Natural killer cell treated with Interleukin-12 subunit alpha and Interleukin-12 subunit beta and Interleukin-15 and Interleukin-18, amount 100 ng/mL, for 72 hours (primary cell): ENCODE measurements around the gene LBP. TPM values are rescaled to one million over a fixed set of nuclear protein-coding genes. Genes with fewer than 3 reads are reported as not detected.
"Not testable (repeated sequence)": the region's sequence is repeated elsewhere in the genome, so short reads cannot be mapped to it uniquely, and the experiment has no call there.

Experiments
- ATAC-seq, 2 donors: fragments of 150-1000 bp; cut with Tn5 transposase in 1 of 2; sonication (Bioruptor Pico), chemical (Tn5 transposase) in 1 of 2; 2 replicates each; pipeline ENCODE4 v1.10.0; 2021
- DNase-seq: peaks from one replicate; pipeline ENCODE4 v3.0.0; 2022; ENCODE audit warnings: low spot score
- H3K27ac Mint-ChIP-seq, 2 donors: 1 replicate in 1 of 2; 2 replicates in 1 of 2; pipeline ENCODE4 v1.8.0; 2022; ENCODE audit warnings: mixed read lengths in 2 of 2, mild to moderate bottlenecking in 1 of 2, moderate library complexity in 1 of 2
- H3K27me3 Mint-ChIP-seq, 2 donors: 1 replicate in 1 of 2; 2 replicates in 1 of 2; pipeline ENCODE4 v1.8.0; 2022; ENCODE audit warnings: mixed read lengths in 2 of 2
- H3K36me3 Mint-ChIP-seq: one replicate; pipeline ENCODE4 v1.8.0; 2022; ENCODE audit warnings: mixed read lengths
- H3K4me1 Mint-ChIP-seq, 2 donors: 1 replicate in 1 of 2; 2 replicates in 1 of 2; pipeline ENCODE4 v1.8.0; 2022; ENCODE audit warnings: low read depth in 2 of 2, mixed read lengths in 2 of 2, mild to moderate bottlenecking in 1 of 2
- H3K4me3 Mint-ChIP-seq: one replicate; pipeline ENCODE4 v1.8.0; 2022; ENCODE audit warnings: mixed read lengths
- H3K9me3 Mint-ChIP-seq: 2 replicates; pipeline ENCODE4 v1.8.0; 2022; ENCODE audit warnings: mixed read lengths
- total RNA-seq, 2 donors: library from RNA; stranded (reverse); gene quantifications; one replicate each; pipeline ENCODE4 v1.2.3, GENCODE V29; 2022

The LBP gene
- total RNA-seq, 2 donors from 2014 or later: not detected

DNA sequence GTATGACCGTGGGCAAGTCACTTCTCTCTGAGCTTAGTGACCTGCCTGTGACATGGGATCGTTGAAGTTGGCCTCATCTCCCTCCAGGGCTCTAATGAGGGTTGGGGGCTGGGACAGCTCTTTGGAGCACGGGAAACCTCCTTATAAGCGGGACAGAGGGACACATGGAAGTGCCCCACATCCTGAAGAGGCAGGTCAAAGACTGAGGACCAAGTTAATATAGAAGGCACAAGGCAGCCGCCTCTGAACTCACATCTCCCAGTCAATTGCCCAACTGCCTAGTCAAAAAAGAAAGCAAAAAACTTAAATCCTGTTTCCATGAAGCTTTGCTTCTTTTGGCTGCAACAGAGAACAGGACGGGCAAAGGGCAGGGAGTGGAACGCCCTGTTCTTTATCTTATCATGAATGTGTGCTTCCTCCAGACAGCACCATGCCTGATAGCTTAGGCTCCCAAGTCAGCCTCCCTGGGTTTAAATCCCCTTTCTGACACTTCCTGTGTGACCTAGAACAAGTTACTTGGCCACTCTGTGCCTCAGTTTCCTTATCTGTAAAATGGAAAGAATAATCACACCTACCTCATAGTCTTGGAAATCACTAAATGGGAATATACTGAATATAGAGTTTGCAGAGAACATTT lies 27.1 kb downstream of the LBP start:
- no peaks in the 10 kb centered on the region for H3K9me3 Mint-ChIP-seq
- DNase-seq (no peak), ATAC-seq (no peak)
- H3K36me3 Mint-ChIP-seq: no peaks in the 10 kb centered on the region
- no peak overlapping the region for H3K4me3 Mint-ChIP-seq
- H3K27ac Mint-ChIP-seq: no peak overlapping the region
- no peaks in the 10 kb centered on the region for H3K4me1 Mint-ChIP-seq
- peaks cover 13 to 20% of the 10 kb centered on the region in 2 donors for H3K27me3 Mint-ChIP-seq

DNA sequence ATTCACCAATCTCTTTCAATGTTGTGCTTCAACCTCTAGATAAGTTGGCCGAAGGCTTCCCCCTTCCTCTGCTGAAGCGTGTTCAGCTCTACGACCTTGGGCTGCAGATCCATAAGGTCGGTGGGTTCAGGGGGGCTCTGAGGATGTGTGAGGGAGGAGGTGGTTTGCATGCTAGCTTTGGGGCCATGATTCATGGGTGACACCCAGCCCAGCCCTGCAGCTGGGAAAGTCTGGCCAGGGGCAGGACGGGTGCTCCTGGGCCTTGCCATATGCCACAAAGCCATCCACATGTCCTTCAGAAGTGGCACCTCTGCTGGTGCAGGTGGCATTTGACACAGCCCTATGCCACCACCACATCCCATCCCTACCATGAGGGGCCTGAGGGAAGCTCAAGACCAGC lies 27.6 kb downstream of the LBP start:
- ATAC-seq (peak in 1 of 2 donors; percentile 33), DNase-seq (no peak)
- H3K27ac Mint-ChIP-seq: no peak overlapping the region
- H3K9me3 Mint-ChIP-seq: no peaks in the 10 kb centered on the region
- H3K36me3 Mint-ChIP-seq: no peaks in the 10 kb centered on the region
- H3K4me1 Mint-ChIP-seq: no peaks in the 10 kb centered on the region
- H3K27me3 Mint-ChIP-seq: peaks cover 13 to 19% of the 10 kb centered on the region in 2 donors
- no peak overlapping the region for H3K4me3 Mint-ChIP-seq

DNA sequence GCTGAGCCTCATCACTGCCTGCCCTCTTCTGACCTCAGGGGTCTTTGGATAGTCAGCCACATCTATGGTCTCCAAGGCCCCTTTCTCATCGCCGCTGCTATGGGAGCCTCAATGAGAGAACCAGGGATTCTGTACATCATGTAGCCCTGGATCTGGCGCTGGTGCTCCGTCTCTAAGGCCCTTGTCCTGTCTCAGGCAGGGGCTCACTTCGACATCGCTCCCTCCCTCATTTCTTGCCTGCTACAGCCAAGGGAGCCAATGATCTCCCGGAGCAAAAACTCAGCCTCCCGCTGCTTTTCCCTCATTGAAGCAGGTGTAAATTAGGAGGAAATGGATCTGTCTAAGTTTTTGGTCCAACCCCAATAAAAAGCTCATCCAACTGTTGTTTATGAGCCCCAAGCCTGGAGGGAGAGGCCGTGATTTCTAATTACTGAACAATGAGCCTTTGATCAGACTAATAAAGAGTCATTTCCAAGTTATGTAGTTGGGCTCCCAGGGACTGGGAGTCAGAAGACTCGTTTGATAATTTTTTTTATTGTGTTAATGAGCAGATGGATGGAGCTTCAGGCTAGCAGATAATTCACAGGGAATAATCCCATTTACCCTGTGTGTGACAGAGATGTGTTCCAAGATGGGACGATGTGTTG lies 30.9 kb downstream of the LBP start:
- H3K27me3 Mint-ChIP-seq: peaks cover 8 to 10% of the 10 kb centered on the region in 2 donors
- no peak overlapping the region for H3K27ac Mint-ChIP-seq
- H3K9me3 Mint-ChIP-seq: no peaks in the 10 kb centered on the region
- no peaks in the 10 kb centered on the region for H3K36me3 Mint-ChIP-seq
- DNase-seq (no peak), ATAC-seq (no peak)
- H3K4me3 Mint-ChIP-seq: no peak overlapping the region
- no peaks in the 10 kb centered on the region for H3K4me1 Mint-ChIP-seq

DNA sequence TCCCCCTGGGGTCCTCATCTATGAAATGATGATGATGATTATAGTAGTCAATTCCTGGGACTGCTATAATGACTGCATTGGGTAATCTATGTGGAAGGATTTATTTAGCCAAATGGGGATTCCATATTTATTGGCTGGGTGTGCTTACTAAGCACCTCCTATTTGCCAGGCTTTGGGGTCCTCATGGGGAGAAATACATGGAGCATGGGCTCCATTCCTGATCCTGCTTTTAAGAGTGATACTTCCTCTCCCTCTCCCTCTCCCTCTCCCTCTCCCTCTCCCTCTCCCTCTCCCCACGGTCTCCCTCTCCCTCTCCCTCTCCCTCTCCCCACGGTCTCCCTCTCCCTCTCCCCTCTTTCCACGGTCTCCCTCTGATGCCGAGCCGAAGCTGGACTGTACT lies 31.6 kb downstream of the LBP start:
- H3K36me3 Mint-ChIP-seq, ATAC-seq, H3K4me1 Mint-ChIP-seq, DNase-seq, H3K4me3 Mint-ChIP-seq, H3K27ac Mint-ChIP-seq, H3K9me3 Mint-ChIP-seq: not testable (repeated sequence)
- peaks cover 6 to 12% of the 10 kb centered on the region in 2 donors for H3K27me3 Mint-ChIP-seq

DNA sequence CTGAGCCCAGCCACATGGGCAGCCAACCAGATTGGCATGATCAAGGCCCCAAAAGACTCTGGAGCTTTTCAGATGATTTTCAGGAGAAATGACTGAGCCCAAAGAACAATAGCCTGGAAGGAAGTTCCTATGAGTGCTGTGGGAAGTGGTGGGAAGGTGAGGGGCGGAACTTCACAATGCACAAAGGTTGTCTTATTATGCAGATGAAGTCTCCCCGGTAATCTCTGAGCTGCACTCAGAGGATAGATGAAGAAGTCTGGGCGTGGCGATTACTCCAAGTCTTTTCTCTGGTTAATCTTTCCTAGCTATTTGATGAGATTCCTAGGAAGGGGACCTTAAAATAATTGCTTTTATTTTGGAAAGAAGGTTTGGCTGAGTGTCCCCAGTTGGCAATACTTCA lies 36.9 kb downstream of the LBP start:
- no peak for DNase-seq
- H3K4me3 Mint-ChIP-seq: no peak overlapping the region
- H3K4me1 Mint-ChIP-seq: no peaks in the 10 kb centered on the region
- no peaks in the 10 kb centered on the region for H3K36me3 Mint-ChIP-seq
- no peak overlapping the region for H3K27ac Mint-ChIP-seq
- H3K9me3 Mint-ChIP-seq: no peaks in the 10 kb centered on the region
- no peak for ATAC-seq
- peaks cover 23 to 38% of the 10 kb centered on the region in 2 donors for H3K27me3 Mint-ChIP-seq

DNA sequence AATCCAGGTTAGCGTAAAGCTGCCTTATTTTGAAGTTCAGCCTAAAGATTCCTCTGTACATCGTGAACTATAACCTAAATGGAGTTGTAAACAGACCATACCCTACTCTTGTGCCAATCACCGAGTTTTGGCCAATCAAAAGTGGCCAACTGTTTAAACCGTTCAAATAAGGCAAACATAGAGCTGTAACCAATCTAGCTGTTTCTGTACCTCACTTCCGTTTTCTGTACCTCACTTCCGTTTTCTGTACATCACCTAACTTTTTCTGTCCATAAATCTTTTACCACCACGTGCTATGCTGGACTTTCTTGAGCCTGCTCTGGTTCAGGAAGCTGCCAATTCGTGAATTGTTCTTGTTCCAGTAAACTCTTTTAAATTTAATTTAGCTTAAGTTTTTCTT lies 39.7 kb downstream of the LBP start:
- Mint-ChIP-seq H3K36me3 (no peaks in the 10 kb centered on the region), H3K4me1 (no peaks in the 10 kb centered on the region)
- ATAC-seq: no peak

DNA sequence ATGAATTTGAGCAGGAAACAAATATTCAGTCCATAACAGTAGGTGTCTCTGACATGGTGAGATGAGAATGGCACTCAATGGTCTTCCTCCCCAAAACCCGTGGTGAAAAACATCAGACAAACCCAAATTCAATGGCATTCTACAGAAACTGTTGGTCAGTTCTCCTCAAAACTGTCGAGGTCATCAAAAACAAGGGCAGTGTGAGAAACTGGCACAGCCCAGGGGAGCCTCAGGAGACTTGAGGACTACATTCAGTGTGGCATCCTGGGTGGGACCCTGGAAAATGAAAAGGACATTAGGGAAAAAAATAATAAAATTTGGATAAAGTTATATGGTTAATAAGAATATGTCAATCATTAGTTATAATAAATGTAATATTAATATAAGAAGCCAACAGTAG lies 40.6 kb downstream of the LBP start:
- Mint-ChIP-seq H3K36me3 (no peaks in the 10 kb centered on the region), H3K9me3 (no peaks in the 10 kb centered on the region), H3K4me3 (no peak overlapping the region), H3K4me1 (no peaks in the 10 kb centered on the region), H3K27ac (no peak overlapping the region), H3K27me3 (peaks cover 22 to 36% of the 10 kb centered on the region in 2 donors)
- ATAC-seq: no peak
- DNase-seq: no peak

More for the DNA sequence above, 39.7 kb downstream of the LBP start:
- no peak for DNase-seq
- H3K9me3 Mint-ChIP-seq: no peaks in the 10 kb centered on the region
- peaks cover 24 to 38% of the 10 kb centered on the region in 2 donors for H3K27me3 Mint-ChIP-seq
- no peak overlapping the region for H3K4me3 Mint-ChIP-seq
- H3K27ac Mint-ChIP-seq: no peak overlapping the region

DNA sequence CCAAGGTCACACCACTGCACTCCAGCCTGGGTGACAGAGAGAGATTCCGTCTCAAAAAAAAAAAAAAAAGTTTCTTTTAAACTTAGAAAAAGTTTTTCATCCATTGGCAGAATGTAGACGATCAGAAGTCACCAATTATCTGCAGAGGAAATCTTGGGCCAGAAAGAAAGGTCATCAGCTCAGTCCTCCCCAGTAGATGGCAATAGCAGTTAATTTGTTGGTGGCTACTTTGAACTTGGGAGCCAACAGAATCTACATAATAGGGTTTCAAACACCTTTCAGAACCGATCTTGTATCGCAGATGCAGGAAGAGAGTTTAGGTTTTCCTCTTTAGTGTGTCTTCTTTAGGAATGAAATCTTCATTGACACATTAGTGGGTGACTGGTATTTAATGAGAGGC lies 41.7 kb downstream of the LBP start:
- Mint-ChIP-seq H3K36me3 (no peaks in the 10 kb centered on the region), H3K4me3 (no peak overlapping the region), H3K27me3 (peaks cover 20 to 25% of the 10 kb centered on the region in 2 donors), H3K9me3 (no peaks in the 10 kb centered on the region), H3K4me1 (no peaks in the 10 kb centered on the region), H3K27ac (no peak overlapping the region)
- DNase-seq (no peak), ATAC-seq (no peak)

DNA sequence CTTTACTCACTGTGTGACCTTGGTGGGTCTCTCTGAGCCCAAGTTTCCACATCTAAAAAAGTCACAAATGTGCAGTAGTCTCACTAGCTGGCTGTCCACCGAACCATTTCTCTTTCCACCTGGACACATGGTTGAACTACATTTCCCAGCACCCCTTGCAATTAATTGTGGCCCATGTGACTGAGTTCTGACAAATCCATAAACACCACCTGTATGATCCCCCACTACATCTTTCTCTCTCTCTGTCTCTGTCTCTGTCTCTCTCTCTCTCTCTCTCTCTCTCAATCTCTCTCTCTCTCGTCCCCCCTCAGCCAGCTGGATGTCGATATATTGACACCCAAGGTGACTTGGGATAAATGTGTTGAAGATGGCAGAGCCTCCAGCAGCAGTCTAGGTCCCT lies 46.1 kb downstream of the LBP start:
- DNase-seq (no peak), ATAC-seq (no peak)
- Mint-ChIP-seq H3K4me3 (no peak overlapping the region), H3K27ac (no peak overlapping the region), H3K36me3 (no peaks in the 10 kb centered on the region), H3K4me1 (no peaks in the 10 kb centered on the region), H3K9me3 (no peaks in the 10 kb centered on the region), H3K27me3 (peaks cover 0 to 12% of the 10 kb centered on the region in 2 donors)

DNA sequence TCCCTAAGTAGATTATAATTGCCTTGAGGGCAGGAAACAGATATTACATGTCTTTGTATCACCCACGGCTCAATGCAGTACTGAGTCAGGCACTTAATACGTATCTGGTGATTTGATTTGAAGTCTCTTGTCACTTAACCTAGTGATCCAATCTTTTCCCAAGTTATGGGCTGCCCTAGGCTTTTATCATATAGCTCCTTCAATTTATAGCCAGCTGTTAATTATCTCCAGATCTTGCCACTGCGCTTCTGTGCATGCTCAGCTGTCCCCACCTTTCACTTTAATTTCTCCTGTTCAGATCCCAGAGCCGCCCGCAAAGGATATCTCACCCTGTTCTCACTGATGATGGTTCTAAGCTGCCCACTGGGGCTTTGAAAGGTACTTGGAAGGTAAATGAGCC lies 47.0 kb downstream of the LBP start:
- no peaks in the 10 kb centered on the region for H3K9me3 Mint-ChIP-seq
- ATAC-seq: no peak
- no peak overlapping the region for H3K27ac Mint-ChIP-seq

DNA sequence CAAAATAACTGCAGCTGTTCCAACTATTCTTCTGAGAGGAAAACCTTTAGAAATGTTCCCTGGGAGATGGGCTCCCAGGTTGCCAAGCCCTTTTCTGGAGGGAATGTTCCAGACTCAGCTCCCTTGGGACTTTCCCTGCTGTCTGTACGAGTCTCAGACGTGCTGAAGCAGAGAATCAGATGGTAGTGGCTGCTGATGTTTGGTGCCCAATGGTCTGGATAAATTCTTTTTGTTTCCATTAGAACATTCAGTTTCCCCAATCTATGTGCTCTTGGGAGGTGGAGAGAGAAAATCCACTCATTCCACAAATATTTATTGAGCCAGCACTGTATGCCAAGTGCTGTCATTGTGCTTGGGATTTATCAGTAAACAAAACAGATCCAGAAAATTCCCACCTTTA lies 48.9 kb downstream of the LBP start:
- H3K9me3 Mint-ChIP-seq: no peaks in the 10 kb centered on the region
- ATAC-seq (no peak), DNase-seq (no peak)
- no peaks in the 10 kb centered on the region for H3K36me3 Mint-ChIP-seq
- no peak overlapping the region for H3K27ac Mint-ChIP-seq
- H3K4me1 Mint-ChIP-seq: no peaks in the 10 kb centered on the region
- H3K4me3 Mint-ChIP-seq: no peak overlapping the region
- peaks cover 0 to 12% of the 10 kb centered on the region in 2 donors for H3K27me3 Mint-ChIP-seq

More for the DNA sequence above, 47.0 kb downstream of the LBP start:
- DNase-seq: no peak
- H3K4me3 Mint-ChIP-seq: no peak overlapping the region
- H3K36me3 Mint-ChIP-seq: no peaks in the 10 kb centered on the region
- no peaks in the 10 kb centered on the region for H3K4me1 Mint-ChIP-seq
- H3K27me3 Mint-ChIP-seq: peaks cover 0 to 12% of the 10 kb centered on the region in 2 donors

DNA sequence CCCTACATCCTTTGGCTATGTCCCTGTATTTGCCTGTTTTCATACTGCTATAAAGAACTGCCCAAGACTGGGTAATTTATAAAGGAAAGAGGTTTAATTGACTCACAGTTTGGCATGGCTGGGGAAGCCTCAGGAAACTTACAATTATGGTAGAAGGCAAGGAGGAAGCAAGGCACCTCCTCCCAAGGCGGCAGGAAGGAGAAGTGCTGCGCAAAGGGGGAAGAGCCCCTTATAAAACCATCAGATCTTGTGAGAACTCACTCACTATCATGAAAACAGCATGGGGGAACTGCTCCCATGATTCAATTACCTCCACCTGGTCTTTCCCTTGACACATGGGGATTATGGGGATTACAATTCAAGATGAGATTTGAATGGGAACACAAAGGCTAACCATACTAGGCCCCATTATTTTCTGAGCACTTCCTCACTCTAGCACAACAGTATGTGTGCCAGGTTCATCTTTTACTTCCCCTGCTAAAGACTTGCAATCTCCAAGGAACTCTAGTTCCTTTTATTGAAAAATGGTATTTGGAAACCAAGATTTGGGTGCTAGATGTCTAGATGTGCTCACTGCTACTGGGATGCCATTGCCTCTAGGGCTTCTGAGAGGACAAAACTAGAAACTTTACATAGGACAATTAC lies 49.6 kb downstream of the LBP start:
- H3K9me3 Mint-ChIP-seq, DNase-seq, H3K36me3 Mint-ChIP-seq, H3K27ac Mint-ChIP-seq, H3K4me3 Mint-ChIP-seq, ATAC-seq, H3K4me1 Mint-ChIP-seq: not testable (repeated sequence)
- H3K27me3 Mint-ChIP-seq: peaks cover 0 to 12% of the 10 kb centered on the region in 2 donors

DNA sequence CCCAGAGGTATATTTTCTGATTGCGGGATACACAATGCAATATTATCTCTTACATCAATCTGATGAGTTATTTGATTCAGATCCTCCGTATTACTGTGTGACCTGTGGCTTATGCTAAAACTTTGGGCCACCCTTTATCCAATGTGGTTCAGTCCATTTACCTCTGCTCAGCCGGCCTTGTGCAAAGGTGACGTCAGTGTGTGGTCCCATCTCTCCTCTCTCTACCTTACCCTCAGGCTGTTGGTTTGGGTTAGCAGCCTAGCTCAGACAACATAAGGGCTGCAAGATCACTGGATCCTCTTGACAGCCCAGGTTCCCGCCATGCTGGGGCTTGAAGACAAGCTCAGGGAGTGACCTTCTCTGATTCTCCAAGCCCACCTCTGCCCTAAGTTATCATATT lies 55.8 kb downstream of the LBP start:
- no peak overlapping the region for H3K27ac Mint-ChIP-seq
- H3K36me3 Mint-ChIP-seq: no peaks in the 10 kb centered on the region
- no peaks in the 10 kb centered on the region for H3K9me3 Mint-ChIP-seq
- no peak overlapping the region for H3K4me3 Mint-ChIP-seq
- peaks cover 0 to 9% of the 10 kb centered on the region in 2 donors for H3K27me3 Mint-ChIP-seq
- DNase-seq: no peak
- no peaks in the 10 kb centered on the region for H3K4me1 Mint-ChIP-seq
- peak in 1 of 2 donors; percentile 24 for ATAC-seq

DNA sequence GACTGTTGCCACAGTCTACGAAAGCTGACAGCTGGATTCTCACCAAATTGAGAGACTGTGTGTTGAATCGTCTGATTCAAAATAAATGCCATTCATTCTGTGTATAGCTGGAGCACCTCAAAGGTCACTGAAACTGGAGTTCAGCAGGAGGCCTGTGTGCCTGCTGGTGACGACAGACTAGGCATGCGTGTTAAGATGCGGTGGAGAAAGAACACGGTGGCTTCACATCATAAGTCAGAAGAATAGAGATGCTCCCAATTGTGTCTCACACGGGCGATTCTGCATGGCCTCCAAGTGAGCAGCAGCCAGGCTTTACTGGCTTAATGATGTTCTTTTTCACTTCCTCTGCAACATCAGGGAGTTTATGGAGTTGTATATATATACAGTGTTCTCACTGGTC lies 56.5 kb downstream of the LBP start:
- H3K27me3 Mint-ChIP-seq: peaks cover 0 to 9% of the 10 kb centered on the region in 2 donors
- no peaks in the 10 kb centered on the region for H3K4me1 Mint-ChIP-seq
- no peaks in the 10 kb centered on the region for H3K36me3 Mint-ChIP-seq
- H3K4me3 Mint-ChIP-seq: no peak overlapping the region
- DNase-seq: no peak
- no peaks in the 10 kb centered on the region for H3K9me3 Mint-ChIP-seq
- H3K27ac Mint-ChIP-seq: no peak overlapping the region
- no peak for ATAC-seq
